Kidney (tissue), 14 donors: ENCODE data around the gene DELE1. TPM values are rescaled to one million over a fixed set of nuclear protein-coding genes. Genes with fewer than 3 reads are reported as not detected.

Source experiments
- DNase-seq, 5 donors: peaks; one replicate each; pipeline ENCODE4 v3.0.0-alpha.2; 2013 to 2020
- FAIRE-seq: peaks from 2 replicates; lab custom pipeline; 2012; peaks lifted over from hg19 to GRCh38; lab: Jason Lieb, UNC
- H3K27ac ChIP-seq, 2 donors: one replicate each; pipeline ENCODE4 v1.7.0; 2013; ENCODE audit warnings: low read depth in 2 of 2, low read length in 2 of 2, inconsistent platforms in 1 of 2
- H3K27me3 ChIP-seq: one replicate; pipeline ENCODE4 v1.7.1; 2013; ENCODE audit warnings: low read length, inconsistent platforms; ENCODE audit not compliant: control insufficient read depth, insufficient read depth
- H3K36me3 ChIP-seq, 3 donors: one replicate each; pipeline versions ENCODE4 v1.7.0 to v1.7.1; 2013; ENCODE audit warnings: low read length in 3 of 3, control low read depth in 1 of 3, inconsistent platforms in 1 of 3; ENCODE audit not compliant: insufficient read depth in 3 of 3, control insufficient read depth in 2 of 3
- H3K4me1 ChIP-seq, 3 donors: one replicate each; pipeline versions ENCODE4 v1.7.0 to v1.7.1; 2013; ENCODE audit warnings: low read length in 3 of 3, inconsistent platforms in 1 of 3, low read depth in 1 of 3; ENCODE audit not compliant: control insufficient read depth in 2 of 3, insufficient read depth in 2 of 3
- H3K4me3 ChIP-seq, 3 donors: one replicate each; pipeline versions ENCODE4 v1.7.0 to v1.8.1; 2013; ENCODE audit warnings: low read length in 3 of 3, control low read depth in 1 of 3, inconsistent platforms in 1 of 3
- H3K9ac ChIP-seq, 3 donors: one replicate each; pipeline versions ENCODE4 v1.7.0 to v1.7.1; 2013; ENCODE audit warnings: low read length in 3 of 3, control low read depth in 1 of 3, inconsistent platforms in 1 of 3
- H3K9me3 ChIP-seq, 3 donors: one replicate each; pipeline versions ENCODE4 v1.7.0 to v1.7.1; 2013; ENCODE audit warnings: low read length in 3 of 3, control low read depth in 1 of 3, inconsistent platforms in 1 of 3; ENCODE audit not compliant: control insufficient read depth in 2 of 3, insufficient read depth in 1 of 3
- CTCF ChIP-seq: IDR thresholded peaks from 3 replicates; pipeline ENCODE4 v1.5.1; 2012; ENCODE audit warnings: mild to moderate bottlenecking, moderate library complexity, borderline replicate concordance; ENCODE audit not compliant: insufficient read depth; ENCODE audit errors: extremely low read depth
- intact Hi-C: fragments of 100-400 bp; cut with DNase I; formaldehyde crosslinking; loops from one replicate; pipeline ENCODE4 v1.11.1; 2022
- polyA plus RNA-seq: library from polyadenylated mRNA; stranded (reverse); fragments of 350-450 nt; fragmentation: Illumina TruSeq; extraction: RNeasy Lipid Tissue Mini Kit (QIAGEN cat#74804); gene quantifications from one replicate; pipeline ENCODE4 v1.2.3, GENCODE V29; 2014; ENCODE audit warnings: low read depth, low replicate concordance; ENCODE audit not compliant: insufficient read depth
- total RNA-seq: library from RNA; stranded (reverse); fragmentation: NEBNext Ultra II Directional; extraction: Animal tissue kit (Norgen Biotek cat#: 25700); gene quantifications from one replicate; pipeline ENCODE4 v1.2.1, GENCODE V29; 2021
- donor health status: control.
- donor health status: control.
- donor health status: control.
- donor health status: control.
- donor health status: control.
- donor health status: DM: yes; HTN: yes; CAD: no.
- donor health status: Normal renal cell carcinoma (clear cell type).

Gene DELE1
- total and polyA plus RNA-seq, 2 donors from 2014 or later, result 67.7 to 82.3 TPM

- intact Hi-C loops, result no loop called here
- TF ChIP-seq CTCF, result no peak
- DNase-seq (no peak), FAIRE-seq (no peak)
- H3K9ac ChIP-seq, result no peak overlapping the region
- H3K4me1 ChIP-seq, result peaks cover 0 to 10% (median 5%) of the 10 kb centered on the region in 3 donors
- no peak overlapping the region for H3K27ac ChIP-seq
- no peaks in the 10 kb centered on the region for H3K9me3 ChIP-seq
- no peaks in the 10 kb centered on the region for H3K27me3 ChIP-seq
- H3K36me3 ChIP-seq, result peaks cover 0 to 12% (median 9%) of the 10 kb centered on the region in 3 donors
- no peak overlapping the region for H3K4me3 ChIP-seq
Measured at GRCh38 chr5:141942185-141942857, 18.6 kb downstream of the DELE1 start.

- H3K36me3 ChIP-seq, result peaks cover 0 to 6% (median 0%) of the 10 kb centered on the region in 3 donors
- no peak overlapping the region for H3K4me3 ChIP-seq
- no peak overlapping the region for H3K9ac ChIP-seq
- intact Hi-C loops, result no loop called here
- H3K27ac ChIP-seq, result no peak overlapping the region
- DNase-seq (no peak), FAIRE-seq (no peak)
- no peaks in the 10 kb centered on the region for H3K9me3 ChIP-seq
- TF ChIP-seq CTCF, result no peak
- peaks cover 0 to 10% (median 5%) of the 10 kb centered on the region in 3 donors for H3K4me1 ChIP-seq
- H3K27me3 ChIP-seq, result no peaks in the 10 kb centered on the region
Measured at GRCh38 chr5:141944076-141944475, 20.4 kb downstream of the DELE1 start.

- peak; percentile 52 to 73 (median 62) for DNase-seq
- Histone ChIP-seq H3K27ac (peak overlapping the region; percentile 7 to 56), H3K4me1 (peaks cover 0 to 10% (median 5%) of the 10 kb centered on the region in 3 donors), H3K4me3 (no peak overlapping the region), H3K9ac (no peak overlapping the region), H3K36me3 (no peaks in the 10 kb centered on the region), H3K9me3 (no peaks in the 10 kb centered on the region), H3K27me3 (no peaks in the 10 kb centered on the region)
- no peak for TF ChIP-seq CTCF
- intact Hi-C loops, result no loop called here
- FAIRE-seq, result no peak
Measured at GRCh38 chr5:141945511-141946051, 21.9 kb downstream of the DELE1 start.
